Hepatocyte (in vitro differentiated cells): ENCODE data around the gene RALGAPA2. TPM values are rescaled to one million over a fixed set of nuclear protein-coding genes. Genes with fewer than 3 reads are reported as not detected.

Source experiments
- DNase-seq: peaks from one replicate; pipeline ENCODE4 v3.0.0-alpha.2; 2016; ENCODE audit warnings: low spot score
- H2AFZ ChIP-seq: fragments of 200-600 bp; sonication (generic); 2 replicates; pipeline ENCODE4 v1.6.0; 2016; ENCODE audit warnings: antibody characterized with exemption, mild to moderate bottlenecking
- H3K27ac ChIP-seq: fragments of 200-600 bp; sonication (generic); 2 replicates; pipeline ENCODE4 v1.5.1; 2016; ENCODE audit warnings: mild to moderate bottlenecking
- H3K27me3 ChIP-seq: fragments of 200-600 bp; sonication (generic); 2 replicates; pipeline ENCODE4 v1.6.1; 2016
- H3K36me3 ChIP-seq: fragments of 200-600 bp; sonication (generic); replicated peaks from 2 replicates; pipeline ENCODE4 v1.5.1; 2016; ENCODE audit warnings: low read depth; ENCODE audit not compliant: insufficient read depth
- H3K4me1 ChIP-seq: fragments of 200-600 bp; sonication (generic); 2 replicates; pipeline ENCODE4 v1.5.1; 2016; ENCODE audit warnings: mild to moderate bottlenecking, moderate library complexity; ENCODE audit not compliant: insufficient read depth
- H3K4me2 ChIP-seq: fragments of 200-600 bp; sonication (generic); 2 replicates; pipeline ENCODE4 v1.6.0; 2016
- H3K4me3 ChIP-seq: fragments of 200-600 bp; sonication (generic); 2 replicates; pipeline ENCODE4 v1.5.1; 2016; ENCODE audit warnings: mild to moderate bottlenecking
- H3K79me2 ChIP-seq: fragments of 200-600 bp; sonication (generic); 2 replicates; pipeline ENCODE4 v1.6.0; 2017; ENCODE audit warnings: mild to moderate bottlenecking
- H3K9me2 ChIP-seq: fragments of 200-600 bp; sonication (generic); replicated peaks from 2 replicates; pipeline ENCODE4 v1.6.0; 2017; ENCODE audit warnings: mild to moderate bottlenecking; ENCODE audit not compliant: insufficient read depth
- H3K9me3 ChIP-seq: fragments of 200-600 bp; sonication (generic); 2 replicates; pipeline ENCODE4 v1.5.1; 2016; ENCODE audit warnings: low read depth, mild to moderate bottlenecking
- H4K20me1 ChIP-seq: fragments of 200-600 bp; sonication (generic); 2 replicates; pipeline ENCODE4 v1.6.0; 2016; ENCODE audit warnings: mild to moderate bottlenecking; ENCODE audit not compliant: insufficient read depth, poor library complexity, severe bottlenecking
- CTCF ChIP-seq: fragments of 200-600 bp; sonication (generic); IDR thresholded peaks from 2 replicates; pipeline ENCODE4 v1.5.1; 2016; ENCODE audit warnings: antibody characterized with exemption, mild to moderate bottlenecking; ENCODE audit not compliant: poor library complexity
- EZH2 ChIP-seq: fragments of 200-600 bp; sonication (generic); IDR thresholded peaks from 2 replicates; pipeline ENCODE4 v1.6.1; 2016; ENCODE audit warnings: antibody characterized with exemption, mild to moderate bottlenecking, borderline replicate concordance
- EZH2phosphoT487 ChIP-seq: fragments of 200-600 bp; sonication (generic); IDR thresholded peaks from one replicate; pipeline ENCODE4 v1.6.1; 2018; ENCODE audit warnings: antibody characterized with exemption, mild to moderate bottlenecking, low read depth, moderate library complexity; ENCODE audit not compliant: unreplicated experiment, severe bottlenecking
- WGBS: methylation state at CpG from one replicate; pipeline ENCODE4 v1.1.6; 2016; ENCODE audit warnings: low lambda C conversion rate; ENCODE audit errors: missing lambda C conversion rate; 5-methylcytosine and 5-hydroxymethylcytosine counted together
- polyA plus RNA-seq: library from polyadenylated mRNA; unstranded; fragments of >200 nt; fragmentation: Nextera tagmentation; extraction: Ambion mirVana; gene quantifications from 2 replicates; pipeline ENCODE4 v1.2.1, GENCODE V29; 2016
- total RNA-seq: library from RNA; depleted of rRNA; stranded (reverse); fragments of >200 nt; gene quantifications from 2 replicates; pipeline ENCODE4 v1.2.3, GENCODE V29; 2014

RALGAPA2 gene
- total and polyA plus RNA-seq, 2 experiments from 2014 or later: 16.8 to 35.3 TPM

DNA sequence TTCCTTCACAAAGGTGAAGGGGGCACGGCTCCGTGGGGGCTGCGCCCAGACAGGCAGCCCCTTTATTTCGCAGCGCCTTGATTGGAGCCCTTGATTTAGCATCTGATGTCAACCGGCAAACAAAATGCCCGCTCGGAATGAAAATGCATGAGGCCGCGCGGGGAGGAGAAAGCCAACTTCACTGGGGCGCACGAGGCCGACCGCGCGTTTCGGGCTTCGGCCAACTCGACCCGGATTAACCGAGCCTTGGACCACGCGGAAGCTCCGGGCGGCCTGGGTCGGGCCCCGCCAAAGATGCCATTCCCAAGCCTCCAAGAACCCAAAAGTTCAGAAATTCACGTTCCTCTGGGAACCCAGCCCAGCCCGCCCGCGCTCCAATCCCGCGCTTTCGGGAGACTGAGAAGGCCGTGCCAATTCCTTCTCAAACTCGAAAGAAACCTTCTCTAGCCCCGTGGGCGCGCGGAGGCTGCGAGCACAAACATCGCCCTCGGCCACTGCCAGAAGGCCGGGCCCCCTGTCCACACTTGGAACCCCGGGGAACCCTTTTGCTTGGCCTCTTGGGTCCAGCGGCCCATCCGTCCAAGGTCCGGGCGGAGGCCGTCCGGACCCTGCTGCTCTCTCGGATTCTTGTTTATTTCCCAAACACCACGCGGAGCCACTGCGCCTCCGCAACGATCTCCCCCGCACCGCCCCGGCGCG is 345.4 kb downstream of the RALGAPA2 start:
- Histone ChIP-seq H3K4me2 (peak overlapping the region; percentile 75), H3K4me3 (no peak overlapping the region), H3K9me3 (no peaks in the 10 kb centered on the region), H4K20me1 (no peaks in the 10 kb centered on the region), H3K27ac (no peak overlapping the region), H3K4me1 (peaks cover 24% of the 10 kb centered on the region), H2AFZ (peak overlapping the region; percentile 33), H3K9me2 (no peaks in the 10 kb centered on the region), H3K79me2 (no peaks in the 10 kb centered on the region), H3K36me3 (no peaks in the 10 kb centered on the region), H3K27me3 (peaks cover 88% of the 10 kb centered on the region)
- no peak for TF ChIP-seq CTCF
- peak; percentile 79 for TF ChIP-seq EZH2phosphoT487
- peak; percentile 96 for TF ChIP-seq EZH2
- WGBS: 3% methylated on average over 34 of the region's 63 CpGs
- no peak for DNase-seq

DNA sequence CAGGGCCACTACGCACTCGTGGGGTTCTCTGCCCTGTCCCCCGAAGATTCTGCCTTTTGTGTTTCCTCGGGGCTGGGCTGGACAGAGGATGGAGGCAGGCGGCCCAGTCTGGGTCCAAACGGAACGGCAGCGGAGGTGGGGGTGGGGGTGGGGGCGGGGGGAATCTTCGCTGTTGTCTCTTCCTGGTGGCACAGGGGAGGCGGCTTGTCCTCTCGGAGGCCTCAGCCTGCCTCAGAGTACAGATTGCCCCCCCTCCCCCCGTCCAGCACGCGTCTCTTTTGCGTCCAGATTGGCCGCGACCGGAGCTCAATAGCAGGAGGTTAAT is 345.9 kb downstream of the RALGAPA2 start:
- Histone ChIP-seq H3K9me3 (no peaks in the 10 kb centered on the region), H3K27me3 (peaks cover 88% of the 10 kb centered on the region), H3K79me2 (no peaks in the 10 kb centered on the region), H3K27ac (no peak overlapping the region), H3K4me2 (peak overlapping the region; percentile 75), H3K4me1 (peaks cover 24% of the 10 kb centered on the region), H3K9me2 (no peaks in the 10 kb centered on the region), H4K20me1 (no peaks in the 10 kb centered on the region), H2AFZ (peak overlapping the region; percentile 33), H3K4me3 (no peak overlapping the region), H3K36me3 (no peaks in the 10 kb centered on the region)
- TF ChIP-seq EZH2 (no peak), EZH2phosphoT487 (no peak), CTCF (no peak)
- no peak for DNase-seq
- WGBS: 5% methylated on average over 5 of the region's 19 CpGs

DNA sequence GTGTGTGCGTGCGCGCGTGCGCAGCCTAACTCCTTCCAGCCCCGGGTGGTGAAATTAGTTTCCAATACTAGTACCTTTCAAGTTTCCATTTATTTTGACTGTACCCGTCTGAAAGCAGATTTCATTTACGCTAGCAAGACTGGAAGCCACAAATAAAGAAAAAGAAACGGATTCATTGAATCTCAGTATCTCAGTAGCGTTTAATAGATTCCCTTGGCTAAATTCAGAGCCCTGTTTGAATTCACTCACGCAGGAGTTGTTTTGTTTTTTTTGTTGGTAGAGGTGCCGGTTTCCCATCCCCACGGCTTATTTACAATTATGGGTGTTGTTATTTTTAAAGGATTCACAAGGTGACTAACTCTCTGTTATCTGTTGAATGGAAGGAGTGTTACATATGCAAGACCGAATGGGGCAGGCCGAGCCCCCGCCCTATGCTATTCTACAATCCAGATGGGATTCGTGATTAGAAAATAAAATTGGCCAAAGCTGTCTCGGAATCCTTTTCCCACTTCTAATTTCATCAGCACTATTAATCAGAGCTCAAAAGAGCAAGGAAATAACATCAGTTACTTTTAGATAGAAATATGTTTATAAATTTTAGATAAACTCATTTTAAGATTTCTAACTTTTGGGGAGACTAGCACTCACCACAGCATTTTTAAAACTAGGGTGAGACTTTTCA is 346.8 kb downstream of the RALGAPA2 start:
- Histone ChIP-seq H3K9me2 (no peaks in the 10 kb centered on the region), H3K4me3 (no peak overlapping the region), H3K9me3 (no peaks in the 10 kb centered on the region), H3K4me1 (peaks cover 24% of the 10 kb centered on the region), H3K27ac (no peak overlapping the region), H3K27me3 (peaks cover 88% of the 10 kb centered on the region), H3K79me2 (no peaks in the 10 kb centered on the region), H4K20me1 (no peaks in the 10 kb centered on the region), H2AFZ (no peak overlapping the region), H3K4me2 (no peak overlapping the region), H3K36me3 (no peaks in the 10 kb centered on the region)
- 7% methylated on average over 18 of the region's 18 CpGs for WGBS
- no peak for TF ChIP-seq CTCF
- peak; percentile 8 for TF ChIP-seq EZH2phosphoT487
- no peak for TF ChIP-seq EZH2
- DNase-seq: no peak
